ENCODE measurements around the gene MIER2. TPM values are rescaled to one million over a fixed set of nuclear protein-coding genes. Genes with fewer than 3 reads are reported as not detected.

MIER2 gene
- total and polyA plus RNA-seq, 10 of the 15 experiments (the other 5 are each of a cell fraction or from before 2014, with no cell fraction given) = 0.48 to 23.6 (median 12.1) TPM

GRCh38 chr19:271856-272255 lies 72.7 kb downstream of the MIER2 start:
- TF ChIP-seq RAD51 (IDR thresholded peaks at IDR 0.05) = no peak
- no peak for TF ChIP-seq SIX5 (IDR thresholded peaks at IDR 0.05; ENCODE audit: low read depth, low read length, severe bottlenecking)
- no peak for TF ChIP-seq HDAC2 (IDR thresholded peaks at IDR 0.05)
- TF ChIP-seq GABPA (IDR thresholded peaks at IDR 0.05; ENCODE audit: low read depth) = no peak
- no peak for TF ChIP-seq FOXM1 (IDR thresholded peaks at IDR 0.05; ENCODE audit: low read depth, low read length)
- TF ChIP-seq, protein P1, sequence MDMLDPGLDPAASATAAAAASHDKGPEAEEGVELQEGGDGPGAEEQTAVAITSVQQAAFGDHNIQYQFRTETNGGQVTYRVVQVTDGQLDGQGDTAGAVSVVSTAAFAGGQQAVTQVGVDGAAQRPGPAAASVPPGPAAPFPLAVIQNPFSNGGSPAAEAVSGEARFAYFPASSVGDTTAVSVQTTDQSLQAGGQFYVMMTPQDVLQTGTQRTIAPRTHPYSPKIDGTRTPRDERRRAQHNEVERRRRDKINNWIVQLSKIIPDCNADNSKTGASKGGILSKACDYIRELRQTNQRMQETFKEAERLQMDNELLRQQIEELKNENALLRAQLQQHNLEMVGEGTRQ (IDR thresholded peaks at IDR 0.05; ENCODE audit: borderline replicate concordance, low read depth, low read length) = no peak
- no peak for TF ChIP-seq IKZF1 (conservative IDR thresholded peaks at IDR 0.05)
- TF ChIP-seq RFX5 (IDR thresholded peaks at IDR 0.05; ENCODE audit: low read depth, low read length) = no peak
- no peak for TF ChIP-seq RCOR1 (conservative IDR thresholded peaks at IDR 0.05; ENCODE audit: low read depth, low read length)
- TF ChIP-seq ATF2 (IDR thresholded peaks at IDR 0.05; ENCODE audit: low read length) = no peak
- TF ChIP-seq SMAD5 (IDR thresholded peaks at IDR 0.05; ENCODE audit: low read depth) = no peak
- no peak for TF ChIP-seq CHD4 (IDR thresholded peaks at IDR 0.05)
- TF ChIP-seq YY1 (IDR thresholded peaks at IDR 0.05; ENCODE audit: low read depth, low read length) = no peak
- TF ChIP-seq SREBF2 (IDR thresholded peaks at IDR 0.05; ENCODE audit: low read length) = no peak
- TF ChIP-seq TARDBP (IDR thresholded peaks at IDR 0.05; ENCODE audit: borderline replicate concordance) = no peak
- TF ChIP-seq, protein P2, sequence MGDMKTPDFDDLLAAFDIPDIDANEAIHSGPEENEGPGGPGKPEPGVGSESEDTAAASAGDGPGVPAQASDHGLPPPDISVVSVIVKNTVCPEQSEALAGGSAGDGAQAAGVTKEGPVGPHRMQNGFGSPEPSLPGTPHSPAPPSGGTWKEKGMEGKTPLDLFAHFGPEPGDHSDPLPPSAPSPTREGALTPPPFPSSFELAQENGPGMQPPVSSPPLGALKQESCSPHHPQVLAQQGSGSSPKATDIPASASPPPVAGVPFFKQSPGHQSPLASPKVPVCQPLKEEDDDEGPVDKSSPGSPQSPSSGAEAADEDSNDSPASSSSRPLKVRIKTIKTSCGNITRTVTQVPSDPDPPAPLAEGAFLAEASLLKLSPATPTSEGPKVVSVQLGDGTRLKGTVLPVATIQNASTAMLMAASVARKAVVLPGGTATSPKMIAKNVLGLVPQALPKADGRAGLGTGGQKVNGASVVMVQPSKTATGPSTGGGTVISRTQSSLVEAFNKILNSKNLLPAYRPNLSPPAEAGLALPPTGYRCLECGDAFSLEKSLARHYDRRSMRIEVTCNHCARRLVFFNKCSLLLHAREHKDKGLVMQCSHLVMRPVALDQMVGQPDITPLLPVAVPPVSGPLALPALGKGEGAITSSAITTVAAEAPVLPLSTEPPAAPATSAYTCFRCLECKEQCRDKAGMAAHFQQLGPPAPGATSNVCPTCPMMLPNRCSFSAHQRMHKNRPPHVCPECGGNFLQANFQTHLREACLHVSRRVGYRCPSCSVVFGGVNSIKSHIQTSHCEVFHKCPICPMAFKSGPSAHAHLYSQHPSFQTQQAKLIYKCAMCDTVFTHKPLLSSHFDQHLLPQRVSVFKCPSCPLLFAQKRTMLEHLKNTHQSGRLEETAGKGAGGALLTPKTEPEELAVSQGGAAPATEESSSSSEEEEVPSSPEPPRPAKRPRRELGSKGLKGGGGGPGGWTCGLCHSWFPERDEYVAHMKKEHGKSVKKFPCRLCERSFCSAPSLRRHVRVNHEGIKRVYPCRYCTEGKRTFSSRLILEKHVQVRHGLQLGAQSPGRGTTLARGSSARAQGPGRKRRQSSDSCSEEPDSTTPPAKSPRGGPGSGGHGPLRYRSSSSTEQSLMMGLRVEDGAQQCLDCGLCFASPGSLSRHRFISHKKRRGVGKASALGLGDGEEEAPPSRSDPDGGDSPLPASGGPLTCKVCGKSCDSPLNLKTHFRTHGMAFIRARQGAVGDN (IDR thresholded peaks at IDR 0.05) = no peak
- no peak for TF ChIP-seq NFYB (IDR thresholded peaks at IDR 0.05; ENCODE audit: insufficient read depth, low read depth, low read length)
- in situ Hi-C loops (cut with MboI) (no loop called here), intact Hi-C loops (cut with micrococcal nuclease; ENCODE audit: unreplicated experiment) (no loop called here)
- H3K4me3 ChIP-seq = no peak overlapping the region
- H4K20me1 ChIP-seq (ENCODE audit: control insufficient read depth, insufficient read depth) = no peaks in the 10 kb centered on the region
- WGBS (ENCODE audit: insufficient coverage, insufficient replicate concordance, low lambda C conversion rate, missing lambda C conversion rate) = 7% methylated on average over 6 of the region's 6 CpGs
- FAIRE-seq (no peak), ATAC-seq (no peak), DNase-seq (ENCODE audit: low read depth, low spot score) (no peak)
- H3K79me2 ChIP-seq (ENCODE audit: control insufficient read depth, insufficient read depth, low read length) = no peaks in the 10 kb centered on the region
- no peak overlapping the region for H3K9ac ChIP-seq (ENCODE audit: control insufficient read depth, insufficient read depth, low read length)
- RAD21 ChIA-PET (ENCODE audit: unreplicated experiment) = no interaction called here
- SMC1A ChIA-PET (ENCODE audit: uncharacterized antibody, unreplicated experiment) = no interaction called here
- CTCF ChIA-PET = no interaction called here
- H3K9me3 ChIP-seq (replicated peaks; ENCODE audit: control insufficient read depth, insufficient read depth, low read length) = no peaks in the 10 kb centered on the region
- H2AFZ ChIP-seq (ENCODE audit: control insufficient read depth, low read depth, low read length) = no peak overlapping the region
- no peak overlapping the region for H3K4me2 ChIP-seq (ENCODE audit: control insufficient read depth, insufficient read depth)
- BruUV-seq (replicated peaks) = no TSS peak
- POLR2A ChIA-PET = no interaction called here
- H3K27me3 ChIP-seq (replicated peaks in 1 of 2; ENCODE audit: control insufficient read depth in 2 of 2, insufficient read depth in 2 of 2, low read length in 1 of 2) = no peaks in the 10 kb centered on the region
- no peaks in the 10 kb centered on the region for H3K36me3 ChIP-seq (ENCODE audit: control insufficient read depth in 2 of 2, insufficient read depth in 2 of 2, low read length in 1 of 2)
- H3K4me1 ChIP-seq (ENCODE audit: control insufficient read depth, insufficient read depth, low read length) = no peaks in the 10 kb centered on the region
- H3K27ac ChIP-seq (ENCODE audit: control insufficient read depth, insufficient read depth) = no peak overlapping the region

Measured in GM12878 (cell line).